Measurements from ENCODE around the gene ST8SIA3.

The ST8SIA3 gene

DNA sequence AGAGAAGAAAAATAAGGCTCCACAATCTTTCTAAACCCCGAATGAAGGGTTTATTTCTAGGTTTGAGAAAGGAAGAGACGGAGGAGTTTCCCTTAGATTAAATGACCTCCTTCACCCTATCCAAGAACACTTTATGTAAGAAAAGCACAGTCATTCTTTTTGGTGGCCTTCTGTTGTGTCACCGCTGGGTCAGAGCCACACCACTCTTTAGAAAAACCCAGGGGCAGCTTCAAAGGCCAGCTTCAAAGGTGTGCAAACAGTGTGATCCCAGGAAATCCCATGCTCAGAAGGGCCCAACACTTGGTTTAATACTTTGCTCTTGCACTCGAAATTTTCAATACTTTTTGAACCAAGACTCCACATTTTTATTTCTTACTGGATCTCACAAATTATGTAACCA, 7.1 kb downstream of the ST8SIA3 start:
- TF ChIP-seq ZBTB7A (IDR thresholded peaks at IDR 0.05; ENCODE audit: low read depth) (no peak), FOXM1 (IDR thresholded peaks at IDR 0.05; ENCODE audit: borderline replicate concordance, low read depth) (no peak), YY1 (IDR thresholded peaks at IDR 0.05; ENCODE audit: low read depth) (no peak), EP300 (IDR thresholded peaks at IDR 0.05; ENCODE audit: borderline replicate concordance) (no peak), CEBPB (IDR thresholded peaks at IDR 0.05) (no peak), REST (IDR thresholded peaks at IDR 0.05; ENCODE audit: low read depth) (no peak), USF1 (IDR thresholded peaks at IDR 0.05) (no peak), TEAD4 (IDR thresholded peaks at IDR 0.05) (no peak), TCF12 (IDR thresholded peaks at IDR 0.05; ENCODE audit: low read depth) (no peak), EGR1 (IDR thresholded peaks at IDR 0.05) (no peak), CREB1 (IDR thresholded peaks at IDR 0.05; ENCODE audit: low read depth) (no peak), NFIC (IDR thresholded peaks at IDR 0.05) (no peak), TAF1 (IDR thresholded peaks at IDR 0.05; ENCODE audit: low read depth) (no peak), RAD21 (IDR thresholded peaks at IDR 0.05; ENCODE audit: low read depth) (no peak)
- TF ChIP-seq, protein P1, sequence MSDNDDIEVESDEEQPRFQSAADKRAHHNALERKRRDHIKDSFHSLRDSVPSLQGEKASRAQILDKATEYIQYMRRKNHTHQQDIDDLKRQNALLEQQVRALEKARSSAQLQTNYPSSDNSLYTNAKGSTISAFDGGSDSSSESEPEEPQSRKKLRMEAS (IDR thresholded peaks at IDR 0.05), result no peak

DNA sequence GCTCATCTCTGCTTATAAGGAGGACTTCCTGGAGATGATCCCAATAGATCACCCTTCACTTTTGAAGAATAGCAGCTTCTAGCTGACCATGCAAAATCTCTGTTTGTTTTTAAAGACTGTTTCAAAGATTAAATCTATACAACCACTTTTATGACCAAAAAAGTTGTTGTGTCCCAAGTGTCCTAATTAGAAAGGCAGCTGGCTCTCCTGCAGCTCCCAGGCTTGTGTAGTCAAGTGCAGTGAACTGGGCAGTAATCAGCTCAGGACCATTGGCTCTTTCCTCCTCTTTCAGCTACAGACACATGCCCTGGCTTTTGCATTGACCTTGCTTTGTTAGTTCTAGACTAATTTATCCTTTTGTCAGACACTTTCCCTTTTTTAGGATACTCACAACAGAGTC, 10.4 kb downstream of the ST8SIA3 start:
- TF ChIP-seq ZBTB7A (IDR thresholded peaks at IDR 0.05; ENCODE audit: low read depth), result no peak
- TF ChIP-seq EGR1 (IDR thresholded peaks at IDR 0.05), result no peak
- TF ChIP-seq CEBPB (IDR thresholded peaks at IDR 0.05), result no peak
- no peak for TF ChIP-seq TAF1 (IDR thresholded peaks at IDR 0.05; ENCODE audit: low read depth)
- no peak for TF ChIP-seq FOXM1 (IDR thresholded peaks at IDR 0.05; ENCODE audit: borderline replicate concordance, low read depth)
- TF ChIP-seq CREB1 (IDR thresholded peaks at IDR 0.05; ENCODE audit: low read depth), result no peak
- TF ChIP-seq RAD21 (IDR thresholded peaks at IDR 0.05; ENCODE audit: low read depth), result no peak
- TF ChIP-seq TEAD4 (IDR thresholded peaks at IDR 0.05), result no peak
- TF ChIP-seq, protein P1 (IDR thresholded peaks at IDR 0.05), result no peak
- TF ChIP-seq USF1 (IDR thresholded peaks at IDR 0.05), result no peak

GRCh38 chr18:57364460-57364859, 12.1 kb downstream of the ST8SIA3 start:
- TF ChIP-seq TAF1 (IDR thresholded peaks at IDR 0.05; ENCODE audit: low read depth), result no peak

- TF ChIP-seq TCF12 (IDR thresholded peaks at IDR 0.05; ENCODE audit: low read depth), result no peak
- TF ChIP-seq ZBTB7A (IDR thresholded peaks at IDR 0.05; ENCODE audit: low read depth), result no peak
- no peak for TF ChIP-seq EGR1 (IDR thresholded peaks at IDR 0.05)
- TF ChIP-seq TAF1 (IDR thresholded peaks at IDR 0.05; ENCODE audit: low read depth), result no peak
- no peak for TF ChIP-seq CEBPB (IDR thresholded peaks at IDR 0.05)
Measured at GRCh38 chr18:57366528-57367081, 14.2 kb downstream of the ST8SIA3 start.

- TF ChIP-seq USF1 (IDR thresholded peaks at IDR 0.05), result no peak
- TF ChIP-seq NFIC (IDR thresholded peaks at IDR 0.05), result no peak
- no peak for TF ChIP-seq YY1 (IDR thresholded peaks at IDR 0.05; ENCODE audit: low read depth)
Measured at GRCh38 chr18:57372444-57372843, 20.1 kb downstream of the ST8SIA3 start.

DNA sequence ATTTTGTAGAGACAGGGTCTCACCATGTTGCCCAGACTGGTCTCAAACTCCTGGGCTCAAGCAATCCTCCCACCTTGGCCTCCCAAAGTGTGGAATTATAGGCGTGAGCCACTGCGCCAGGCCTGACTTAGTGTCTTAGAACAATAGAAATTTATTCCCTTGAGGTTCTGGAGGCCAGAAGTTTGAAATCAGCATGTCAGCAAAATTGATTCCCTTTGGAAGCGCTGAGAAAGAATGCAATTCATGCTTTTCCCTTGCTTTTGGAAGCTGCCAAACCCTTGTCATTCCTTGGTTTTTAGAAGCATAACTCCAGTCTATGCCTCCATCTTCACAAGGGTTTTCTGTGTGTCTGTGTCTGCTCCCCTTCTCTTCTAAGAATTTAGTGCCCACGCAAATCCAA, 20.7 kb downstream of the ST8SIA3 start:
- no peak for TF ChIP-seq REST (IDR thresholded peaks at IDR 0.05; ENCODE audit: low read depth)
- no peak for TF ChIP-seq ZBTB7A (IDR thresholded peaks at IDR 0.05; ENCODE audit: low read depth)
- TF ChIP-seq EP300 (IDR thresholded peaks at IDR 0.05; ENCODE audit: borderline replicate concordance), result no peak
- TF ChIP-seq, protein P1 (IDR thresholded peaks at IDR 0.05), result no peak
- no peak for TF ChIP-seq TCF12 (IDR thresholded peaks at IDR 0.05; ENCODE audit: low read depth)
- TF ChIP-seq RAD21 (IDR thresholded peaks at IDR 0.05; ENCODE audit: low read depth), result no peak
- TF ChIP-seq FOXM1 (IDR thresholded peaks at IDR 0.05; ENCODE audit: borderline replicate concordance, low read depth), result no peak
- no peak for TF ChIP-seq CEBPB (IDR thresholded peaks at IDR 0.05)
- no peak for TF ChIP-seq TEAD4 (IDR thresholded peaks at IDR 0.05)
- no peak for TF ChIP-seq EGR1 (IDR thresholded peaks at IDR 0.05)

Measured in Ishikawa (cell line).